NCI-H2107 treated with DMSO at 0.1 percent for 48 hours (cell line): ENCODE data around the gene RHOXF1.
"Not testable (repeated sequence)": the region's sequence is repeated elsewhere in the genome, so short reads cannot be mapped to it uniquely, and the experiment has no call there.

Experiments
- DNase-seq: peaks from one replicate; lab custom pipeline; 2025; ENCODE audit not compliant: unreplicated experiment; lab: John Stamatoyannopoulos, UW

RHOXF1 gene, protein sequence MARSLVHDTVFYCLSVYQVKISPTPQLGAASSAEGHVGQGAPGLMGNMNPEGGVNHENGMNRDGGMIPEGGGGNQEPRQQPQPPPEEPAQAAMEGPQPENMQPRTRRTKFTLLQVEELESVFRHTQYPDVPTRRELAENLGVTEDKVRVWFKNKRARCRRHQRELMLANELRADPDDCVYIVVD

DNA sequence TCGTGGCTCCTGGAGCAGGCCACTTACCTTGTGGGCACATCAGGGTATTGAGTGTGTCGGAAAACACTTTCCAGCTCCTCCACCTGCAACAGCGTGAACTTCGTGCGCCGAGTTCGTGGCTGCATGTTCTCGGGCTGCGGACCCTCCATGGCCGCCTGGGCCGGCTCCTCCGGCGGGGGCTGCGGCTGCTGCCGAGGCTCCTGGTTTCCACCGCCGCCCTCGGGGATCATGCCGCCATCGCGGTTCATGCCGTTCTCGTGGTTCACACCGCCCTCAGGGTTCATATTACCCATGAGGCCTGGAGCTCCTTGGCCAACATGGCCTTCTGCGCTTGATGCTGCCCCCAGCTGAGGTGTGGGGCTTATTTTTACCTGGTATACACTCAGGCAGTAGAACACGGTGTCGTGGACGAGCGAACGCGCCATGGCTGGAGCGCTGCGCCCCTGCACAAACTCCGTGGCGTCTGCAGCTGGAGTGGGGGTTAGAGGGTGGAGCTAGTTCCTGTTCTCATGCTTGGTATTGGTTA lies at the start of gene RHOXF1:
TSS of gene RHOXF1 (minus strand) at position 476 of the 526 bp plus-strand sequence. CDS start at position 425, 51 bp downstream.
- no peak for DNase-seq

- not testable (repeated sequence) for DNase-seq
Observed at GRCh38 chrX:120159086-120159485, 43.4 kb upstream of the RHOXF1 start.

- not testable (repeated sequence) for DNase-seq
Observed at GRCh38 chrX:120158313-120158712, 42.6 kb upstream of the RHOXF1 start, which contains the start of gene RHOXF2. RHOXF2 (plus strand) TSS chrX:120158613; CDS start chrX:120158751, 138 bp downstream.

- not testable (repeated sequence) for DNase-seq
Observed at GRCh38 chrX:120150109-120150744, 34.5 kb upstream of the RHOXF1 start.

DNA sequence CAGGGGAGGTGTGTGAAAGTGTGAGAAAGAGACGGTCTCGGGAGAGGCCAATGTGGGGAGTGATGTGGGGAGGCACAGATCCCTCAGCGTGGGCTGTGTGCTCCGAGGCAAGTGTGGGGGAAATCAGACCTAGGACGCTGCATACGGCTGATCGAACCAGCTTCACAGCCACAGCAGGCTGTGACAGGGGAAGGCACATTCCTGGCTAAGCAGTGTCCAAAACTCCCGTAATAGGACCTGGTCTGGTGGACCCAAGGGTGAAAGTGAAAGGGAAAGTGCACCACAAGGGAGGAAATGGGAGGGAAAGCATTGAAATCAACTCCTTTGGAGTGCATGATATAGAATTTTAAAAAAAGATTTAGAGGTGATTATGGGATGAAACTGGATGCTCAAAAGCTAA lies 31.8 kb upstream of the RHOXF1 start:
- DNase-seq, result no peak

DNA sequence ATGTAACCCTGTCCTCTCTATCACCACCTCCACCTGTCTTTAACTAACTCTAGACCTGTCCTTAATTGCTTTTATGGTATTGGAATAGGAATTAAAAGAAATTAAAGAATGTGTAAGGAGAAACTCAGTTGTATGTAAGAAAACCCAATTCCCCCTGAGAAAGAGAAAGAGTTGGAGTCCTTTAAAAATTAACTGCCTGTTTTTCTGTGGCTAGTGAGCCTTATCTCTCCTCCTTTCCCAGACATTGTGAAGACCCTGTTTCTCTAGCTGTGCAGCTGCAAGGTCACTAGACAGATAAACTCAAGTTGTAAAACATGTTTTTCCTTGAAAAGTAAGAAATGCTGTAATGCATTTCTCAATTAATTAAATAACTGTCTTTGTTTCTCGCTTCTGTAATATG lies 30.6 kb upstream of the RHOXF1 start:
- DNase-seq, result not testable (repeated sequence)

DNA sequence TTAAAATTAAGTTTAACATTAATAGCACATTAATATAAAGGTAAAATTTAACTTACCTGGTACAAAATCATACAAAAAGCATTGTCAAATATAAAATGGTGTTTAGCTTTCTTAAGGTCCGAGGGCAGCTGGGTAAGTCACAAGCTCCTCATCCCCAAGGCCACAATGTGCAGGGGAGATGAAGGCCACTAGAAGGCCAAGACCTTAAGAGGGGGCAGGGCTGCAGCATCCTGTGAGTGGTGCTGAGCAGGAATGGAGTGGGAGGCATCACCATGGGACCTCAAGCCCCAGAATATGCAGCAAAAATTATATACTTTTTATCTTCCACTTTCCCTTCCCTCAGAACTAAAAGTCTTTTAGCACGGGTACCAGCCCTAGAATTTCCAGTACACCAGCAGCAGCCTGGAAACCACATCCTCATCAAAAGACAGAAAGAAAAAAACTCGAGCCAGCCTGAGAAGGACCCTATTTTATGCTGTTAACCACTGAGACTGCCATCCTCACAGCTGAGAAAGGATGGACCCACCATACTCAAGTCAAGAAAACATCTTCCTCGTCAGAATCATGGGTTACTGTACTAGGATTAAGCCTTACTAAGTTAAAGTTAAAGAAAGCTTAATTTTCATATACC lies 29.7 kb upstream of the RHOXF1 start:
- no peak for DNase-seq

DNA sequence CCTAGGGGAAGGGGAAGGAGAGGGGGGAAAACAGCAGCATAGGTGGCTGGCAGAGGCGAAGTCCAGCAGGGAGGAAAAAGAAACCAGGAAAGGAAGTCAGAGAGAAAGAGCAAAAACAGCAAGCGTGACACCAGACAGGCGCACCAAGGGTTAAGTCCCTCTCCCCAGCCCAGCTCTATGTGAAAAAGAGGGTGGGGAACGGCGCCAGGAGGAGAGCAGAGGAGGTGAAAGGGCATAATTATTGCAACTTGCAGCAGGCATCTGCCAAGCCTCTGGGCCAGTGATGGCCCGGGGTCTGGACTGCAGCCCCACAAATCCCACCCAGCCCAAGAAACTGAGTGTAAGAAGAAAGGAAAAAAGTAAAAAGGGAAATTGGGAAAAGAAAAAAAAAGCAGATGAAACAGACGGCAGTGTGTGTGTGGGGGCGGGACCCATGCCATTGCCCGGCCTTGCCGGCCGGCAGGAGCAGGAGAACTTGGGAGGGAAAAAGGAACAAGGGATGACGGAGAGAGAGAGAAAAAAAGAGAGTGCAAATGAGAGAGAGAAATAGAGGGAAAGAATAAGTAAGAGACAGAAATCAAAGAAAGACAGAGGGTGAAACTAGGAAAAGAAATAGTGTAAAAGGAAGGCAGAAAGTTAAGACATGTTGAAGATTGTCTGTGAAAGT lies 28.6 kb upstream of the RHOXF1 start:
- DNase-seq, result no peak

DNA sequence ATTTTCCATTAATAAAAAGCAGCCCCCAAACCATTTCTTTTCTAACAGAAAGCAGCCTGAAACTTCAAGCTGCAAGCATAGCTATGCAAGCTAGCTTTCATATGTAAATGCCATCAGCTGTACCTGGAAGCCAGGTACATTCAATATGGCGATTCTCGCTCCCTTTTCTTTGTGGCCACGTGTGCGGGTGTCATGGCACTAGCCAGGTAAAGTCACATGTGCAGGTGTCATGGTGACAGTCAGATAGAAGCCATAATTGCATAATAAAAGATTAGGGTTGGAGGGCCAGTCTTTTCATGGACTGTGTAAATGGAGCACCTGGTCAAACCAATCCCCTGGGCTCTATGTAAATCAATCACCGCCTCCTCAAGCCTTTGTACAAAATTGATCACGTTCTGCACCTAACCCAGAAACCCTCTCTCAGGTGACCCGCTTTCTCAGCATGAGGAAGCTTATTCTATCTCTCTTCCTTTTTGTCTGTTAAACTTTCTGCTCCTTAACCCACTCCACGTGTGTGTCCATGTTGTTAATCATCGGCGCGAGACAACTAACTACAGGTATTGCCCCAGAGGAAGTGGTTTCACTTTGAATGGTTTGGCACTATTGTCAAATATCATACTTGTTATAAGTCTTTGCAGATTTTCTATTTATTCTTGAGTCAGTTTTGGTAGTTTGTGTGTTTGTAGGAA lies 24.7 kb upstream of the RHOXF1 start:
- no peak for DNase-seq

GRCh38 chrX:120137439-120137838 lies 21.7 kb upstream of the RHOXF1 start:
- no peak for DNase-seq

DNA sequence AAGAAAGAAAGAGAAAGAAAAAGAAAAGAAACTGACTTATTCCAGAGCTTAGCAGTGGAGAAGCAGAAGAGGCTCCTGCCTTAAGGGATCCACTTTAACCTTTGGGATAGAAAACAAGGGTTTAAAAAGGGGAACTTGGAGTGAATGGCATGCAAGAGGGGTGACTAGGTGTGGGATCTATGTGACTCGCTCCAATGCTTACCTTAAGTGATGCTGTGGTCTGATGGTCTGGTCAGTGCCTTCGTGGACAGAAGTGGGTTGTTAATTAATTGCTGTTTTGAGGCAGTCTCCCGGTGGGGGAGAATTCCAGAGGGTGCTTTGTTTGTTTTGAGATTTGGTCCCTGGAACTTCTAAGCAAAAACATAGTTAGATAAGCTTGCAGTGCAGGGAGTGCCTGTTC lies 21.1 kb upstream of the RHOXF1 start:
- no peak for DNase-seq

GRCh38 chrX:120136128-120136527 lies 20.4 kb upstream of the RHOXF1 start:
- no peak for DNase-seq

DNA sequence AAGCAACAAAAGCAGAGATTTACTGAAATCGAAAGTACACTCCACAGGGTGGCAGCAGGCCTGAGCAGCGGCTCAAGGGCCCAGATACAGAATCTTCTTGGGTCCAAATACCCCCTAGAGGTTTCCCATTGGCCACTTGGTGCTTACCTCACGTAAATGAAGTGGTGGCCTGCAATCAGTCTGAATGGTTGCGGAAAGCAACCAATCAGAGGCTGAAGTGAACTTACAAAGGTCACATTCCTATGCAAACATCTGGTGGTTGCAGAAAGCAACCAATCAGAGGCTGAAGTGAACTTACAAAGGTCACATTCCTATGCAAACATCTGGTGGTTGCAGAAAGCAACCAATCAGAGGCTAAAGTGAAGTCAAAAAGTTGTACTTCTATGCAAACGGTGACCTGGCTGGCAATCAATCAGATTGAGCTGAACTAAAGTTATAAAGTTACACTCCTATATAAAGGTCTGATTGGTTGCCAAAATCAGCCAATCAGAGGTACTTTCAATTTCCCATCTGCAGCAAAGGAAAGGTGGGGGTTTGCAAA lies 12.7 kb upstream of the RHOXF1 start:
- DNase-seq, result not testable (repeated sequence)

GRCh38 chrX:120125444-120125843 lies 9.7 kb upstream of the RHOXF1 start:
- DNase-seq, result no peak

DNA sequence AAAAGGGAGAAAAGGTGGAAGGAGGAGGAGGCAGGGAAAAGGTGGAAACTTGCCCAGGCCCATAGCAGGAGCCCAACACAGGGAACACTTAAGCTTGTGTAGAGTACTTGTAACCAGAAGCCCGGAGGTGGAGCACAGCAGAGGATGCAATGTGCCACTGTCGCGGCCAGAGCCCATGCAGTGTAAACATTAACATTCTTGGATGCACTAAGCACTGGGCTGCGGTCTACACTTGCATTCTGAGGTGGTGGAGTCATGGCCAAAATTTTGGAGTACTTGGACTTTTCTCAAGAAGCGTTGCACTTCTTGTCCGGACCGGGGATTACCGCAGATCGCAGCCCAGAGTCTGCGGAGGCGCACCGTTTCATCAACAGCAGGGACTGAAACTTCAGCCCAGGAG lies 4.5 kb upstream of the RHOXF1 start:
- DNase-seq, result peak; percentile 10

DNA sequence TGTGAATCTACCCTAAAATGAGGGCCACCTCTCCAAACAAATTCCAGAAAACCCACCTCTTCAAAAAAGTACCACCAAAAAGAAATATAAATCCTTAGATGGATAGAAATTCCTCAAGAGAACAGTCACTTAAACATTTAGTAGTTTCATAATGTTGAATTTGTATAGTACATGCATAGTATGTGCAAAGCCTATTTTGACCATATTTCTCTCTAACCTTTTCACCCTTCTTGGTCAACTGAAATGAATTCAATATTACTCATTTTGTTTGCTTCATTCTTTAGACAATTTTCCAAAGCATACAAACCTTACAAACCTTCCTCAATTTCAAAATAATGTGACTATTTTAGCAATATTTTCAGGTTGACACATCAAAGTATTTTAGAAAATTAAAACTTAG lies 4.1 kb downstream of the RHOXF1 start:
- no peak for DNase-seq

DNA sequence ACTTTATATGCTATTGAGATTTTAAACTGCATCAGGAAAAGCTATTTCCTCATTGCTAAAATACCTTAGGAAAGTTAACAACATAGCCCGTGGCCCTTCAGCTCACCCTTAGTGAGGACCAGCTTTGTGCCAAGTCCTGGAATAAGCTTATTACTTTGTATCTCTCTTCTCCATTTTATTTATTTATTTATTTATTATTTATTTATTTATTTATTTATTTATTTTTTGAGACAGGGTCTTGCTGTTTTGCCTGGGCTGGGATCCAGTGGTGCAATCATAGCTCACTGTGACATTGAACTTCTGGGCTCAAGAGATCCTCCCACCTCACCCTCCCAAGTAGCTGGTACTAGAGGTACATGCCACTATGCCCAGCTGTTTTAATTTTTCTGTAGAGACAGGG lies 6.3 kb downstream of the RHOXF1 start:
- no peak for DNase-seq

- DNase-seq, result not testable (repeated sequence)
Observed at GRCh38 chrX:120104707-120105106, 11.0 kb downstream of the RHOXF1 start.

DNA sequence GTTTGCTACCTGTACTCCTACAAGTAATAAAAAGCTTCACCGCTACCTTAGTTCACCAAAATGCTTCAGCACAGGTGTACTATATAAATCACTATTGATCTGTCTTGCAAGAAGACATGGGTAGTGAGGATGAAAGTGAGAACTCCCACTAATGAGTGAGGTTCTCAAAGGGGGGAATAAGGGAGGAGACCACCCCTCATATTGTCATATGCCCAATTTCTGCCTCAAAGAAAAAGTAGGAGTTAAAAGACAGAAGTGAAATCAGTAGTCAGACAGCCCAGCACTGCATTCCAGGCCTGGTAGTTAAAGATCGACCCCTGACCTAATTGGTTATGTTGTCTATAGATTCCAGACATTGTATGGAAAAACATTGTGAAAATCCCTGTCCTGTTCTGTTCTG lies 14.7 kb downstream of the RHOXF1 start:
- DNase-seq, result not testable (repeated sequence)

DNA sequence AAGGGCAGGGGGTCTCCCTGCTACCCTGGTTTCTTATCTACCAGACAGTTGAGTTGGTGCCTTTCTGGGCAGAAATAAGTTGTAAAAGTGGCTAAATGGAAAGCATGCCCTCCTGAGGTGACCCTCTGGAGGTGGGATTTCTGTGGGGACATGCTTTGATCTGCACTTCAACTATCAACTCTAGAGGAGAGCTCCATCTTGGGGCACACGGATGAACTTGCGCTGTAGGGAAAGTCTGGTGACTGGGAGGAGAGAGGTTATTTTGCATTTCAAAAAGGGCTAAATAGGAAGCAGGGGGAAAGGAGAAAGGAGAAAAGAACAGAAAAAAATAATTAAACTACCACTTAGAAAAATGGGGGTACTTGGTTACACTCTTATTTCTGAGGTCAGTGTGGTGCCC lies 25.5 kb downstream of the RHOXF1 start:
- no peak for DNase-seq
